WTC11 (cell line): Measurements from ENCODE around the gene SALL4. TPM values are rescaled to one million over a fixed set of nuclear protein-coding genes. Genes with fewer than 3 reads are reported as not detected.

ENCODE experiments used
- ATAC-seq: fragments of 200-7000 bp; cut with Tn5 transposase; 2 replicates; pipeline ENCODE4 v1.10.0; 2021; ENCODE audit warnings: mild to moderate bottlenecking, moderate library complexity
- CTCF ChIA-PET: fragments of 300-600 bp; sonication (Branson Sonifier 250); formaldehyde crosslinking; loops from one replicate; lab custom pipeline; 2021; ENCODE audit warnings: antibody characterized with exemption; lab: Charles Lee
- POLR2A ChIA-PET: fragments of 350-600 bp; sonication (Branson Sonifier 250); formaldehyde crosslinking; loops from one replicate; lab custom pipeline; 2021; ENCODE audit warnings: antibody characterized with exemption; lab: Charles Lee
- DNase-seq: peaks from one replicate; pipeline ENCODE4 v3.0.0; 2021; ENCODE audit warnings: low spot score
- H3K27ac Mint-ChIP-seq: 2 replicates; pipeline ENCODE4 v1.8.0; 2021; ENCODE audit warnings: mixed read lengths
- H3K27me3 Mint-ChIP-seq: 2 replicates; pipeline ENCODE4 v1.8.0; 2021; ENCODE audit warnings: low read depth, mild to moderate bottlenecking, moderate library complexity, mixed read lengths
- H3K36me3 Mint-ChIP-seq: 2 replicates; pipeline ENCODE4 v1.8.0; 2021; ENCODE audit warnings: mixed read lengths
- H3K4me1 Mint-ChIP-seq: 2 replicates; pipeline ENCODE4 v1.8.0; 2022; ENCODE audit warnings: mixed read lengths
- H3K4me3 Mint-ChIP-seq: 2 replicates; pipeline ENCODE4 v1.8.0; 2021; ENCODE audit warnings: mild to moderate bottlenecking, moderate library complexity, mixed read lengths
- H3K9me3 Mint-ChIP-seq: 2 replicates; pipeline ENCODE4 v1.8.0; 2021; ENCODE audit warnings: mixed read lengths
- CDX4 ChIP-seq: fragments of 250-450 bp; sonication (Bioruptor Pico); IDR thresholded peaks from 2 replicates; pipeline ENCODE4 v1.9.0; 2021; ENCODE audit warnings: moderate library complexity, mild to moderate bottlenecking, inconsistent platforms, borderline replicate concordance
- CREM ChIP-seq: sonication (generic); formaldehyde crosslinking; IDR thresholded peaks from 2 replicates; pipeline ENCODE4 v1.8.1; 2022; ENCODE audit warnings: mild to moderate bottlenecking, missing genetic modification reagents, moderate library complexity
- E2F1 ChIP-seq: sonication (generic); formaldehyde crosslinking; IDR thresholded peaks from 2 replicates; pipeline ENCODE4 v1.8.0; 2022; ENCODE audit warnings: mild to moderate bottlenecking, missing genetic modification reagents
- ELF4 ChIP-seq: sonication (generic); formaldehyde crosslinking; IDR thresholded peaks from 2 replicates; pipeline ENCODE4 v1.8.1; 2022; ENCODE audit warnings: low read depth, mild to moderate bottlenecking, moderate library complexity, missing genetic modification reagents
- FOXP1 ChIP-seq: sonication (generic); formaldehyde crosslinking; IDR thresholded peaks from 2 replicates; pipeline ENCODE4 v1.8.0; 2022; ENCODE audit warnings: missing genetic modification reagents, mild to moderate bottlenecking, moderate library complexity, borderline replicate concordance
- GABPB1 ChIP-seq: sonication (generic); formaldehyde crosslinking; IDR thresholded peaks from 2 replicates; pipeline ENCODE4 v1.8.1; 2023; ENCODE audit warnings: mild to moderate bottlenecking, missing genetic modification reagents
- MAX ChIP-seq: sonication (generic); formaldehyde crosslinking; IDR thresholded peaks from 2 replicates; pipeline ENCODE4 v1.8.0; 2022; ENCODE audit warnings: mild to moderate bottlenecking, missing genetic modification reagents
- NFATC4 ChIP-seq: fragments of 250-450 bp; sonication (Bioruptor Pico); IDR thresholded peaks from 2 replicates; pipeline ENCODE4 v1.9.0; 2021; ENCODE audit warnings: mild to moderate bottlenecking
- OVOL2 ChIP-seq: fragments of 250-450 bp; sonication (Bioruptor Pico); IDR thresholded peaks from 2 replicates; pipeline ENCODE4 v1.9.0; 2021; ENCODE audit warnings: mild to moderate bottlenecking, borderline replicate concordance
- RORB ChIP-seq: fragments of 250-450 bp; sonication (Bioruptor Pico); IDR thresholded peaks from 2 replicates; pipeline ENCODE4 v1.9.0; 2021; ENCODE audit warnings: mild to moderate bottlenecking
- TEAD1 ChIP-seq: sonication (generic); formaldehyde crosslinking; IDR thresholded peaks from 2 replicates; pipeline ENCODE4 v1.8.0; 2022; ENCODE audit warnings: mild to moderate bottlenecking, missing genetic modification reagents
- USF2 ChIP-seq: sonication (generic); formaldehyde crosslinking; IDR thresholded peaks from 2 replicates; pipeline ENCODE4 v1.8.1; 2023; ENCODE audit warnings: mild to moderate bottlenecking, missing genetic modification reagents, moderate library complexity
- ZBTB43 ChIP-seq: sonication (generic); formaldehyde crosslinking; IDR thresholded peaks from 2 replicates; pipeline ENCODE4 v1.8.1; 2023; ENCODE audit warnings: mild to moderate bottlenecking, missing genetic modification reagents
- total RNA-seq: library from RNA; stranded (reverse); gene quantifications from 3 replicates; pipeline ENCODE4 v1.2.3, GENCODE V29; 2021

Gene SALL4
- total RNA-seq, 1 experiment from 2014 or later: 156 TPM

- POLR2A ChIA-PET: no interaction called here
- peak overlapping the region; percentile 26; the same call in 1 of the 2 replicates for H3K4me3 Mint-ChIP-seq
- H3K36me3 Mint-ChIP-seq: no peaks in the 10 kb centered on the region
- CTCF ChIA-PET: no interaction called here
- no peak for ATAC-seq
- 0 out of 2 replicates have a peak overlapping the region, but pooled peaks have one; percentile 21 for H3K27ac Mint-ChIP-seq
- TF ChIP-seq ELF4 (CRISPR knock-in tag): no peak
- TF ChIP-seq CREM: no peak
- no peak for TF ChIP-seq NFATC4 (CRISPR knock-in tag)
- no peak for TF ChIP-seq OVOL2
- TF ChIP-seq GABPB1 (CRISPR knock-in tag): no peak
- TF ChIP-seq RORB: no peak
- no peak for DNase-seq
- no peaks in the 10 kb centered on the region for H3K9me3 Mint-ChIP-seq
- peaks cover 7% of the 10 kb centered on the region for H3K27me3 Mint-ChIP-seq
- H3K4me1 Mint-ChIP-seq: peaks cover 9% of the 10 kb centered on the region
Measured at GRCh38 chr20:51769976-51770615, 32.2 kb downstream of the SALL4 start.

- TF ChIP-seq ZBTB43 (CRISPR knock-in tag) (peak; percentile 54; the same call in 1 of the 2 replicates), E2F1 (CRISPR knock-in tag) (no peak), CDX4 (CRISPR knock-in tag) (no peak), USF2 (CRISPR knock-in tag) (no peak)
- TF ChIP-seq, all 79 proteins: peak for 1
- Mint-ChIP-seq H3K27ac (no peak overlapping the region), H3K4me1 (peaks cover 9% of the 10 kb centered on the region), H3K9me3 (no peaks in the 10 kb centered on the region), H3K27me3 (peaks cover 7% of the 10 kb centered on the region), H3K36me3 (no peaks in the 10 kb centered on the region), H3K4me3 (peak overlapping the region; percentile 82)
- ChIA-PET POLR2A (no interaction called here), CTCF (no interaction called here)
- DNase-seq: no peak
- ATAC-seq: no peak
Measured at GRCh38 chr20:51768759-51769517, 33.4 kb downstream of the SALL4 start.

- ChIA-PET CTCF (interaction anchor here (1.1 to 1.8 kb wide), 6 partner anchors 17 to 293 kb away, joined by 3 to 8 read pairs (median 4); no protein-coding TSS in a partner anchor), POLR2A (interaction anchor here (0.9 kb wide), 1 partner anchor 335 kb away, joined by 4 read pairs; no protein-coding TSS in a partner anchor)
- DNase-seq (peak; percentile 39), ATAC-seq (peak; percentile 19)
- TF ChIP-seq MAX (CRISPR knock-in tag): 0 out of 2 replicates have a peak, but pooled peaks have one; percentile 38
- TF ChIP-seq NFATC4 (CRISPR knock-in tag): no peak
- 0 out of 2 replicates have a peak, but pooled peaks have one; percentile 8 for TF ChIP-seq FOXP1 (CRISPR knock-in tag)
- TF ChIP-seq TEAD1 (CRISPR knock-in tag): no peak
- Mint-ChIP-seq H3K27ac (0 out of 2 replicates have a peak within 1 kb of the TSS, but pooled peaks have one; percentile 36), H3K9me3 (no peaks in the 10 kb centered on the region), H3K36me3 (no peaks in the 10 kb centered on the region), H3K4me1 (peaks cover 9% of the 10 kb centered on the region), H3K4me3 (peak within 1 kb of the TSS; percentile 82), H3K27me3 (peaks cover 7% of the 10 kb centered on the region)
Measured at GRCh38 chr20:51767867-51768758, 34.2 kb downstream of the SALL4 start, which contains the start of gene ATP9A. Gene ATP9A (minus strand): TSS chr20:51768390. CDS start chr20:51768369, 21 bp downstream.
